HuH-7 (cell line): Measurements from ENCODE around the gene ATXN7L2.
A peak's percentile ranks its signal among the peaks of the same experiment; 100 is the strongest.

ENCODE experiments used
- DNase-seq: peaks from one replicate; pipeline ENCODE4 v3.0.0; 2011; ENCODE audit warnings: low spot score

ATXN7L2 gene

DNA sequence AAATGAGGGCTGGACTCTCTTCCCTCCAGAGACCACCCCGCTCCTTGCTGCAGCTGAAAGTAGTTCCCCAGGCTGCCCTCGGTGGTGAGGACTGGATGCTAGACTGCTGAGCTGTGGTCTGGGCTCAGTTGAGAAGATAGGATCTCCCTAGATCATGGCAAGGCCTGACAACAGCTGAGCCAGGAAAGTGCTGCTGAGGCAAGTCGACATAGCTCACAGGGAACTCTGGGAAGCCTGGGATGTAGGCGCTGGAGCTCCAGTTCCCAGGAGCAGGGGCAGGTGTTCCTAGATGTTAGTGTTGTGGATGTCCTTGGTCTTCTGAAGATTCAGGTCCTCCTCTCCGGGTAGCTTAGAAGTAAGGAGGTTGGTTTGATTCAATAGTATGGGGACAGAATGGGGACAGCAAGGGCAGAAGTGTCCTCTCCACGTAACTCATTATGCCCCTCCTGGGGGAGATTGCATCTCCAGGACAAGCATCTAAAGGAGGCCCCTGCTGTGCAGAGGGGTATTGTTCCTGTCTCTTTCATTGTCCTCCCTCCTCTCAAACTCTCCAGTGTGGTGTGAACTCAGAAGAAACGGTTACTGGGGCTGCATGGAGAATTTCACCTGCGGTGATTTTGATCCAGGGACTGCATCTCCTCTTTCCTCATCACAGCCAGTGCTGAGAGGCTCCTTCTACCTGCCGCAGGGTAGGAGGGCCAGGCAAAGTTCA, 13.9 kb downstream of the ATXN7L2 start:
- no peak for DNase-seq

DNA sequence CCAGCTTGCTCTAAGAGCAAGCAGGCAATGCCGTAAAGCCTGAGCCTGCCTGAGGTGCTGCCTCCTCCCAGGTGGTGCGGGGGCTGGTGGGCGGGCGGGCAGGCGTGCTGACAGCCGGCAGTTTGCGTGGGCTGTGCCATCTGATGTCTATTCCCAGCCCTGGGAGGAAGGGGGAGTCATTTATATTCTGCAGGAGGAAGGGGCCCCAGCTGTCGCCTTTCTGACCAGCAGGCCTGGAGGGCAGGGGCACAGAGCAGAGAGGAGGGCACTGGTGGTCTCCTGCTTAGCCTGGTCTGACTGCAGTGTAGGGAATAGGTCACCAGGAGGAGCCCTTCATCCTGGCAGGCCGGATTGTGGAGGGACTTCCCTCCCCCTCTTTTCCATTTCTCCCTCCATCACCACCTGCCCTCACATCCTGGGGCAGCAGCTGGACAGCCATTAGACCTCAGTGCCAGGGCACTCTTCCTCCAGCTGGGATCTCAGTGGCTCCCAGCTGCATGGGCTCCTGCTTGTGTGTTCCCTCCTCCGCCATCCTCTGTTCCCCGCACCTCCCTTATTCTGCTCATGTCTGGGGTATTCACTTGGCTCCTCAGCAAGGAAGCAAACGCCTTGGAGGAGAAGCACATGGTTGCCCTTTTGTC, 14.6 kb downstream of the ATXN7L2 start:
- peak; percentile 64 for DNase-seq

DNA sequence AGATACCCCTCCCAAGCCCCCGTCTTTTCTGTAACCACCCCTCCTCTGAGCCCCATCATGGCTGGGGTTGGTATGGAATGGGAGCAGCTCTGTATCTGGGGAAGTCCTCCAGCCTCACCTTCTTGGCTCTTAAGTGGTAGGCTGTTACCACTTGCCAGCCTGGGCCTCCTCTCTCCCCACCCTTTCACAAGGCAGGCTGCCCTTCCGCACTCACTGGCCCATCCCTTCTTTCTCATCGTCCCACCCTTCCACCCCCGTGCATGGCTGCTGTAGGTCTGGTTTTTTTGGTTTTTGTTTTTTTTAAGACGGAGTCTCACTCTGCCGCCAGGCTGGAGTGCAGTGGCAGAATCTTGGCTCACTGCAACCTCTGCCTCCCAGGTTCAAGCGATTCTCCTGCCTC, 15.4 kb downstream of the ATXN7L2 start:
- no peak for DNase-seq

DNA sequence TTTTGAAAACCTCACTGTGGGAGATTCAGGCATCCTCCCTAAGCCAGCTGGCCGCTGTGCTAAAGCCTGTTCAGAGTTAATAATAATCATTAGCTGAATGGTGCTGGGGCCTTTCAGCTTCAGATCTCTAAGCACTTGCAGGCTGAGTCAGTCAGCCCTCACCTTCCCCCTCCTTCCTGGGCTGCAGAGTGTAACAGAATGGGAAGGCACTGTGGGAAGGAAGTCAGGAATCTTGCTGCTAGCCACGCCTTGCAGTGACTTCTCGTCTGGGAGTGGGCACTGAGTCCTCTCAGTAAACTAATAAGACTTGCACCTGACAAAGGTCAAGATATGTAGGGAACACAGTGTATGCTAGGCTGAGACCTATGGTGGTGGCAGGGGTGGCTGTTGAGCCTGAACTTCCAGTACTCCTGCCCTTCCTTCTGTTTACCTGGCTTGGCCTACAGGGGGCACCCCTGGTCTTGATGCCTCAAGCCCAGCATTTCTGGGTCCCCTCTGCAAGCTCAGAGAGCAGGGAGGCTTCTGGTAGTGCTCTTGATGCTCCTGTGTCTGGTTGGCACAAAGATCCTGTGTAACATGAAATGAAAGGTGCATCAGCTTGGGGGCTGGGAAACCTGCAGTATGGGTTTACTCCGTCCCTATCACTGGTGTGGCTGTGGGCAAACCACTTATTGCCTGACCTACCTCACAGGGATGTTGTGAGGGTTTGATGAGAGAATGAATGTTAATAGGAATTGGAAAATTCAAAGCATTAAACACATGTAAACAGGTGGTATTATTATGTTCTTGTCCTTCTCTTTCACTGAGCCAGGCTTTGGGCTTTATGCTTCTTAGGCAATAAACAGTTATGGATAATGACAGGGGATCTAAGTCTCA, 16.2 kb downstream of the ATXN7L2 start:
- peak; percentile 44 for DNase-seq

DNA sequence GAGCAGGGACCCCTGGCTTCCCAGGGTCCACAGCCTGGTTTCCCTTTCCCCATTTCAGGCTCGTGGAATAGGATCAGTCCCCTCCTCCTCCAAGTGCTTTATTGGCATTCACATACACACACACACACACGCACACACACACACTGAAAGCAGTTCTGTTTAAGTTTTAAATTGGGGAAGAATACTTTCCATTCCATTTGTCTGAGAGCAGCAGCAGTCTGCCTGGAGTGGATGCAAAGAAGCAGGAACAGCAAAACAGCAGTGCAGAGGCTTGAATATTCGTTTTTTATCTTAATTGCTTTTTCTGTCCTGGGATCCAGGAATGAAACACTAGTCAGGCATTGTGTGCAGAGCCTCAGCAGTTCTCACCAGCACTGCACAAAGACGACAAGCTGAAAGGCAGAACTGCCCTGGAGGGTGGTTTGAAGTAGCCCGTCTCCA, 17.3 kb downstream of the ATXN7L2 start:
- DNase-seq: no peak

DNA sequence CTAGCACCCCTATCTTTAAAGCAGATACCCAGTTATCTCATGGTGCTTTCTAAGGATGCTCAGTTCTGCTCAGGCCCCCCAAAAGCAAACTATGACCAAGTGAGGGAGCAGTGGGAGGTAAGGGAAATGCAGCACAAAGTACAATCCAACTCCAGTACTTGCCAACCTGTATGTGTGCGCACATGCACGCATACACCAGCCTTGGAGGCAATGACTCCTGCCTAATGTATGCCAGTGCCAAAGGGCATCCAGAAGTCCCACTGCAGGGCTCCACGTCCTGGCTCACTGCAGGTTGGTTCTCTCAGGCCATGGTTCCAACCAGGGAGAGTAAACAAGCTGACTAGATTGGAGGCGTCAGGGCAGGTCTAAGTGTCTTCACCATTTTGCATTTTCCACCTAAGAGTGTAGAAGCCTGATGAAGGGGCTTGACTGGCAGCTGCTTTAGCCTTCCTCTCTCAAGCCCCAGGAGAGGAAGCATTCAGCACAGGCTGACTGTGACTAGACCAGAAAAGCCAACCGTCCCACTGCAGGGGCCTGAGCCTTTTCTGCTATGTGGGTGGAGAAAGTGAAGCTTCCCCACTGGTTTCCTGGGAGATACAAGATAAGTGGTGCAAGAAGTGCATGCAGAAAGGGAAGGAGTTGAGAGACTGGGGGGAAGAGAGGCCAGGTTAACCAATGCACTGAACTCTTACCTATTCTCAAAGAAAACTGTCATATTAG, 18.1 kb downstream of the ATXN7L2 start:
- no peak for DNase-seq

DNA sequence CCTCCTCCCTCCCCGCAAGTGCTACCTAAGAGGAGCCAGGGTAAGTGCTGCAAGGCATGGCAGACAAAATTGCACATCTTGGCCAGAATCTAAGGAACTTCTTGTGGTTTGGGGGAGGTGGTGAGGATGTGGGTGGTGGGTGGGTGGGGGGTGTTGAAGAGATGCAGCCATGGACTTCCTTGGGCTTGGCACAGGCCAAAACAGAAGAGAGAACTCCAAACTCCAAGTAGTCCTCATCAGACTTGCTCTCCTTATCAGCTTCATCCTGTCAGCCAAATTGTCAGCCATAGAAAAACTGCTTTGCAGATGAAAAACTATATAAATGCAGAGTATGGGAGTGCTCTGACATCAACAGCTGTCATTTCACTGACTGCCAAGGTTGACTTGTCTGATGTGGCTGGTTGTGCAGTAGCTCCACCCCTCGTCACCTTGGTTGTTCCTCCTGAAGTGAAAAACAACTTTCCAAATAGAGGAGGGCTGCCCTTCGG, 18.7 kb downstream of the ATXN7L2 start:
- no peak for DNase-seq

DNA sequence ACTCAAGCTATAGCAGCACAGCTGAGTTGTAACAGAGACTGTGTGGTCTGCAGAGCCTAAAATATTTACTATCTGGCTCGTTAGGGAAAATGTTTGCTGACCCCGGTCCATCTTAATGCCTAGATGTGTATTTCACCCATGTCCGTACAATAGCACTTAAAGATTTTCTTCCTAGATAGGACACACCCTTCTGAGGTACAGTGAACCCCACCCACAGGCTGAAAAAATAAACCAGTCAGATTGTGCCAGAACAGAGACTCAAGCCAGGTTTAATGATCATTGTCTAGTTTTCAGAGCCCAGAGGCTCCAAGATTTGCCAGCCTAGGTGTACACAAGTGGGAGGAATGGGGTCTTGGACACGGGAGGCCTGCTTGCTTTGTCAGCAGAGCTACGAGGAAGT, 20.2 kb downstream of the ATXN7L2 start:
- DNase-seq: no peak

DNA sequence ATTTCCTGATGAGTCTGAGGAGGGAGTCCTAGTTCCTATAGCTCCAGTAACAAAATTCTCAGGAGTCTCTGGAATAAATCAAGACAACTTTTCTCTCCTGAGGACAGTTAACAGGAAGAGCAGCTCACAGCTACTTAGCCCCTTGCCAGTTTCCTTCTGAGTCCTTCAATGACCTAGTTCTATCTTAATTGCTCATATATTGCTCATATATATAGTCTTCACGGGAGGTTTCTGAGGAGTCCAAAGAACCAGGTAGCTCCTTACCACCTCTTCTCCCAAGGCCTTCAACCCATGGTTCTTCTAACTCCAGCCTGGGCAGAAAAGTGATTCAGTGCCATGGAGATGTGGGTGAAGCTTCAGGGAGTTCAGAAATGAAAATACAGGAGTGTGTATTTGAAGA, 21.3 kb downstream of the ATXN7L2 start:
- no peak for DNase-seq

DNA sequence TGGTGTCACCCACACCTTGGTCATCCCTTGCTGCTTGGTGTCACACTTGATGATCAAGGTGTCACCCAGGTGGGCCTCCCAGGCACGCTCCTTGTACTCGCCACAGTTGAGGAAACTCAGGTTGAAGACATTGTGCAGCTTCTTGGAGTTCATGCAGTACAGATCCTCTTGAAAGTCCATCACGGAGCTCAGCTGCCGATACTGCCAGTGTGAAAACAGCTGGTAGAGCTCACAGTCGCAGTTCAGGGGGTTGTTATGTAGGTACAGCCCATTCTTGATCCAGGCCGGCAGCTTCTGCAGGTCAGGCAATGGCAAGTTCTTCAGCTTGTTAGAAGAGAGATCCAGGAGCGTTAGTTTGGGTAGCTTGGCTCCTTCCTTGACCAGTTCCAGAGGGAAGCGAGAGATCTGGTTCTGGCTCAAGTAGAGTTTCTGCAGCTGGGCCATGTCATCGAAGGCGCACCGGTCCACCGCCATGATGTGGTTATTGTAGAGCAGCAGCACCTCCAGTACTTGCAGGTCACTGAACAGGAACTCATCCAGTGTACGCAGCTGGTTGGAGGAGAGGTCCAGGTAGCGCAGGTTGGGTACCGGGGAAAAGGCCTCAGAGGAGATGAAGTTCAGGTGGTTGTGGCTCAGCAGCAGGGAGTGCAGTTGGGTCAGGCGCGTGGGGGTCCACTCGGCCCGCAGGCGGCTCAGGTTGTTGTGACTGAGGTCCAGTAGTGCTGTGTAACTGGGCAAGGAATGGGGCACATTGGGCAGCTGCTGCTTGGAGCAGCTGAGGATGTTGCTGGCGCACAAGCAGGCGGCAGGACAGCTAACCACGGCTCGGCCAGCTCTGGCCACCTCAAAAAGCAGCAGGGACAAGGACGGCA, 24.5 kb downstream of the ATXN7L2 start:
- no peak for DNase-seq

DNA sequence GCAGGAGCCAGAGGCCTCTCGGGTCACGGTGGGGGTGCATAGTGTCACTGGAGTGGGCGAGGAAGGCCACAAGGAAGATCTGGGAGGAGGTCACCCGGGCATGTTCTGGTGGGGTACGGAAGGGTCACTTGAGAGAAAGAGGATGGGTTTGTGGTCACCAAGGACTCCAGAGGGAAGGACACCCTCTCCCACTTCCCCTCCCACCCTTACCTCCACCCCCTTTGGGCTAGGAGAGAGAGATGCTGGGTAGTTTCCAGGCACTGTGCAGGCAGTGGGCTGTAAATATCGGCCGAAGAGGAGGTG, 25.1 kb downstream of the ATXN7L2 start:
- DNase-seq: no peak

DNA sequence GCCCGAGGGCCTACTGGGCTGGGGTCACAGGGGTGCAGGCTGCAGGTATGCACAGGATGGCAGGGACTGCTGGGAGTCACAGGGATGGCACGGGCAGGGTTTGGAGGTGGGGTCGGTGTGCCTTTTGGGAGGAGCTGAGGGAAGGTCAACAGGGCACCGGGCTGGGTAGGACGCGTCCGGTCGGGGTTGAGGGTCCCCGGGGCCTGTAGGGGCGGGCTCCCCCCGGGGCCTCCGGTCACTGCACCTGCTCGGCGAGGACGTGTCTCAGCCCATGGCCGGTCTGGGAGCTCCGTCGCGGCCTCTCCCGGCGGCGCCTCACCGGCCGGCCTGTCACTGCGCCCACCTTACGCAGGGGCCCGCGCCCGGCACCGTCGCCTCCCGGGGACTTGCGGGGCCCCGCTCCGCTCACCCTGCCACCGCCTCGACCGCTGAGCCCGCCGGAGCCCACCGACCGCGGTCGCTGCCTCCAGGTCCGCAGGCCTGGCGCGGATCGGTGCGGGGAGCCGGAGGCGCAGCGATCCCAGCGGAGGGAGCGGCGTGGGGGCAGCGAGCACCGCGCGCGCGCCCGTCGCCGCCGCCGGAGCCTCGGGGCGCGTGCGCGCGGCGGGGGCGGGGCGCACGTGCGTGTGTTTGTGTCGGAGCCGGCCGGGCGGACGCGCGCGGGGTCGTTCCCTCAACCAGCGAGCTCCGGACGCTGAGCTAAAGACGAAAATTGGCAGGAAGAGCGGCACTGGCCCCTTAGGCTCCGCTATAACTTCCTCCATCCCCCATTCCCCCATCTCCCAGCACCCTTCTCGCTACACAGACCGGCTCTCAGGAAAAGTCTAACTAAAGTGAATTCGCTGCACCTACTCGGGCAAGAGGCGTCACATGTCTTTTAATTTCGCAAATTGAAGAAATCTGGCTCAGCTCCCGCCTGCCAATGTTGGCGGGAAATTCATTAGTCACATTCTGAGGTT, 25.8 kb downstream of the ATXN7L2 start, which contains the start of gene AMIGO1:
AMIGO1 (minus strand) TSS at position 552 of the 959 bp plus-strand sequence. CDS start 815 bp downstream, outside the sequence.
- peak; percentile 81 for DNase-seq

DNA sequence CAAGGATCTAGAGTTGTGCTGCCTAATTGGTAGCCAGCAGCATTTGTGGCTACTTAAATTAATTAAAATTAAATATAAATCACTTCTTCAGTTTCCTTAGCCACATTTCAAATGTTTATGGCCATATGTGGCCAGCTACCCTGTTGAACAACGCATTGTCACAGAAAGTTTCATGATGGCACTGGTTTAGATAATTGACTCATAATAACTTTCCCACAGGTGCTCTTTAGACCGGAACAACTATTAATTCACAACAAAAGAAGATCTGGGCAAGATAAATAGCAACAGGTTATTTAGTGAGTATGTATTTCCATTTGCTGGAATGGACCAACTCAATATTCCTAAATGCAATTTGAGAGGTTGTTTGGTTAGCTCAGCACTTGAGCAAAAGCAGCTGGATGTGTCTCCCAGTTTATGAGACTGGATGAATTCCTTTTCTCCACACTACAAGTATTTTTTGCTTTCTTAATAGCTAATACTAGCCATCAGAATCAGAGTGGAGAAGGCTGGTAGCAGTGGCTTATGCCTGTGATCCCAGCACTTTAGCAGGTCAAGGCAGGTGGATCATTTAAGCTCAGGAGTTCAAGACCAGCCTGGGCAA, 29.5 kb downstream of the ATXN7L2 start:
- DNase-seq: no peak

DNA sequence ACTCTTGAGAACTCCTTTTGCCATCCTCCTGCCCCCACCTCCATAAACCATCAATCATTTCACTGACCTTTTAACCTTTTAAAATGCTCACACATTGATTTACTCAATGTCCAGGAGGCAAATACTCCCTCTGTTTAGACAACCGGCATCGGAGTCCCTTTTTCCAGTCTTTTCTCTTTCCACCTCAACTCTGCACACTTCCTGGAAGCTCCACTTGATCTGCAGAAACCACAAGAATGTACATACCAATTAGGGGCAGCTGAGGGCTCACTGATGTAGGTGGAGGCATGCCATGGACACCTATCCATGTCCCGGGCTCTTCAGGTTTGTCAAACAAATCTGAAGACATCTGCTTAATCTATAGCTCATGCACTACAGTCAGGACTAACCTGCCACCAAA, 31.1 kb downstream of the ATXN7L2 start:
- no peak for DNase-seq

DNA sequence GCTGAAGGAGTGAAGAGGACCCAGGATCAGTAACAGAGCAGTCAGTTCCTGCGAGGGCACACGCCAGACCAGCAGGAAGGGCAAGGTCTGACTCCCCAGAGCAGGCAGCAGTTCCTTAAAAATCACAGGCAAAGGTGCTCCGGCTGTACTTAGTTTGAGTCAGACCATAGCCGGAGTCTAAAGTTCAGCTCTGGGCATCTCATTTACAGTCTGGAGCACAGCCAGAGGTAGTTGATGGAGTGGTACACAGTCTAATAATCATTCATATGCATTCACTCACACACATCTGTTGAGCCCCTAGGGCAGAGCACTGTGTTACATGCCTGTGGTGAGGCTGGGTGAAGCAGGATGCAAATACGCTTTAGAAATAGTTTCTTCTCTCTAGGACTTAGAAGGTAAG, 33.2 kb downstream of the ATXN7L2 start:
- DNase-seq: no peak

DNA sequence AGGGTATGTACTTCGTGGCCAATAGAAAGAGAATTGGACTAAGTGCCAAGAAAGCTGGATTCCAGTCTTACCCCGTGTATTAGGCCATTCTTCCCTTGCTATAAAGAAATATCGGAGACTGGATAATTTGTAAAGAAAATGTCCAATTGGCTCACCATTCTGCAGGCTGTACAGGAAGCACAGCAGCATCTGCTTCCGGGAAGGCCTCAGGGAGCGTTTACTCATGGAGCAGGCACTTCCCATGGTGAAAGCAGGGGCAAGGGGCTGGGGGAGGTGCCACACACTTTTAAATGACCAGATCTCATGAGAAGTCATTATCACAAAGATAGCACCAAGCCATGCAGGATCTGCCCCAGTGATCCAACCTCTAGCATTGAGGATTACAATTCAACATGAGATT, 33.6 kb downstream of the ATXN7L2 start:
- no peak for DNase-seq

DNA sequence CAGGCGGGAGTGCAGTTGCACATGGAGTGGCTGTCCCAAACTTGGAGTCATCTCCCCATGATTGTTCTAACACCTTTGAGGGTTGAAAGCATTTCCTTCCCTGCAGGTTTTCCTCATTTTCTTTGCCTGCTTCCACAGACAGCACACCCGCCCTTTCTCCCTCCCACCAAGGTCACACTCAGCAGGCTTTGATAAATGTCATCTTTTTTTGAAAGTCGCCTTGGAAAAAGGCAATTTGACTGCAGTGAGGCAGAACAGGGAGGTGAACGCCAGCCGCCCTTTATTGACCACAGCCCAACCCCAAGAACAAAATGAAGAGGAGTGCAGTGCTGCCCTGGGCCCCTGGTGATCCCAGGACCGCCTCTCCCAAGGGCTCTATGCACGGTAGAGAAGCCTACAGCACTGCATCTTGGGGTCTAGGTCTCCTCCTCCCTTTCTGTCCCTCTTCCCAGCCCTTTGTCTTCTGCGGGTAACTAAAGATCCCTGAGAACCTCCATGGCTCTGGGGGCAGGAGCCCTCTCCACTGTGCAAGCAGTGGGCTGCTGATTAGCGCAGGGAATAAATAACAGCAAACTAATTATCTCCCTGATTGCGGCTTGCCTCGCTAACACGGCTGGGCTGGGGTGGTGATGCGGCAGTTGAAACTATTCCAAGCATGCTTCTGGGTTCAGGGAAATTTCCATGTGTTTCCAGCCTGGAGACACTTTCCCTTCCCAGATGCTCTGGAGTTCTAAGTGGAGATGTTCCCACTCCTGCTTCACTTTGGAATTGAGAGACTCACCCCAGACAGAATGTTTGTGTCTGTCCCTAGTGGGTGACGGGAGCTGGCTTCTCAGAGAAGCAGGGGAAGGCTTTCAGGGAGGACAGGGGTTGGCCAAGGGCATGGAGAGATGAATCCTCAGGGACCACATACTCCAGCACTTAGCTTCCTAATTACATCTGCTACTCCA, 37.6 kb downstream of the ATXN7L2 start:
- DNase-seq: no peak

DNA sequence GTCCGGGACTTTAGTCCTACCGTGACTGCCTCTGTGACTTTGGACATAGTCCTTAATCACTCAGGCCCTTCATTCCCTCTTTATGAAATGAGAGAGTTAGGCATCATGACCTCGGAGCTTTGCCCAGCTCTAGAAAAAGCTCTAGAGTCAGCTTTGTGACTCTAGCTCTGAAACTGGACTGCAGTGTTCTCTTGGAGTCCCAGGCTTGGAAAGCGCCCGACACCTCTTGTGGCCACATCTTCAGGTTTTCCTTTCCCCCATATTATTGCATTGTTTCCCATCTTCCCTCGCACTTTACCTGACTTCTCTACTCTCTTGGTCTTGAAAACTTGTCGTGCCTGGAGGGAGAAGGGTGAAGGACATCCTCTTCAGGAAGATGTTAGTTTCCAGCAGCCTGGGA, 38.3 kb downstream of the ATXN7L2 start:
- DNase-seq: no peak
